ENCODE measurements around the gene C14orf119.
"Not testable (repeated sequence)": the region's sequence is repeated elsewhere in the genome, so short reads cannot be mapped to it uniquely, and the experiment has no call there.

Gene C14orf119

GRCh38 chr14:23091294-23092225, 3.7 kb upstream of the C14orf119 start:
- DNase-seq = no peak

GRCh38 chr14:23093104-23093503, 2.2 kb upstream of the C14orf119 start:
- DNase-seq = no peak

GRCh38 chr14:23093526-23093925, 1.8 kb upstream of the C14orf119 start:
- no peak for DNase-seq

- no peak for DNase-seq
Observed at GRCh38 chr14:23093991-23094665, 1.2 kb upstream of the C14orf119 start.

- DNase-seq = no peak
Observed at GRCh38 chr14:23094666-23095195, 574 bp upstream of the C14orf119 start, which contains the start of gene ACIN1. ACIN1 (minus strand) TSS chr14:23095136; CDS start chr14:23095112, 24 bp downstream.

- no peak for DNase-seq
Observed at GRCh38 chr14:23097786-23098185, 2.5 kb downstream of the C14orf119 start.

GRCh38 chr14:23099212-23099861, 4.0 kb downstream of the C14orf119 start:
- no peak for DNase-seq

- DNase-seq = no peak
Observed at GRCh38 chr14:23101213-23101970, 6.1 kb downstream of the C14orf119 start.

- DNase-seq = no peak
Observed at GRCh38 chr14:23101986-23102625, 6.8 kb downstream of the C14orf119 start.

GRCh38 chr14:23102801-23103200, 7.5 kb downstream of the C14orf119 start:
- no peak for DNase-seq

- no peak for DNase-seq
Observed at GRCh38 chr14:23103581-23103980, 8.3 kb downstream of the C14orf119 start.

GRCh38 chr14:23104070-23104590, 8.8 kb downstream of the C14orf119 start:
- no peak for DNase-seq

- no peak for DNase-seq
Observed at GRCh38 chr14:23104591-23105347, 9.5 kb downstream of the C14orf119 start, which contains the start of gene CIROP. CIROP (minus strand) TSS chr14:23104989; CDS start chr14:23104920, 69 bp downstream.

- no peak for DNase-seq
Observed at GRCh38 chr14:23105348-23105824, 10.1 kb downstream of the C14orf119 start.

GRCh38 chr14:23106747-23107045, 11.4 kb downstream of the C14orf119 start:
- DNase-seq = no peak

GRCh38 chr14:23107620-23108019, 12.3 kb downstream of the C14orf119 start:
- DNase-seq = not testable (repeated sequence)

GRCh38 chr14:23108169-23108568, 12.9 kb downstream of the C14orf119 start:
- not testable (repeated sequence) for DNase-seq

- no peak for DNase-seq
Observed at GRCh38 chr14:23109769-23110168, 14.5 kb downstream of the C14orf119 start.

GRCh38 chr14:23110579-23111365, 15.5 kb downstream of the C14orf119 start:
- DNase-seq = no peak
